ENCODE data around the gene TRIM7. TPM values are rescaled to one million over a fixed set of nuclear protein-coding genes. Genes with fewer than 3 reads are reported as not detected.

TRIM7 gene
- total RNA-seq, 1 donor from 2014 or later: 2.7 TPM

DNA sequence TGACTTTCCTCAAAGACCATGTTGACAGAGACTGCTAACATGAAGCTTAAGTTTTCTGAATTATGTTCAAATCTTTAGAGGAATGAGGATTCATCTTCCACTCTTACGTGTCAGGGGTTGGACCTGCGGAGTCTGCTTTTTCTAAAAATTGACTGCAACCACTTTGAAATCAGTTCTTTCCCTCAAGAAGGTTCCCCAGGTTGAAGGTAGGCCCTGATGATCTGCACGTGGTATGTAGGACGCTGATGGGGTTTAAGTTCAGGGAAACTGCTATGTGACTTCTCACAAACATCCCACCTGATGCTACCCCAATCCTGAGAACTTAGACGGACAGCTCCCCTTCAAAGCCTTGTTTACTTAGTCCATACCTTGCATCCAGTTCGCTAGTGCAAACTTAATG lies 31.5 kb upstream of the TRIM7 start:
- intact Hi-C loops (cut with micrococcal nuclease): no loop called here
- no peaks in the 10 kb centered on the region for H3K27me3 Mint-ChIP-seq
- H3K4me3 Mint-ChIP-seq: no peak overlapping the region
- H3K36me3 Mint-ChIP-seq (ENCODE audit: low read depth): peaks cover 84% of the 10 kb centered on the region
- no peak overlapping the region for H3K27ac Mint-ChIP-seq
- peaks cover 33% of the 10 kb centered on the region for H3K4me1 Mint-ChIP-seq
- DNase-seq: no peak
- H3K9me3 Mint-ChIP-seq: no peaks in the 10 kb centered on the region

DNA sequence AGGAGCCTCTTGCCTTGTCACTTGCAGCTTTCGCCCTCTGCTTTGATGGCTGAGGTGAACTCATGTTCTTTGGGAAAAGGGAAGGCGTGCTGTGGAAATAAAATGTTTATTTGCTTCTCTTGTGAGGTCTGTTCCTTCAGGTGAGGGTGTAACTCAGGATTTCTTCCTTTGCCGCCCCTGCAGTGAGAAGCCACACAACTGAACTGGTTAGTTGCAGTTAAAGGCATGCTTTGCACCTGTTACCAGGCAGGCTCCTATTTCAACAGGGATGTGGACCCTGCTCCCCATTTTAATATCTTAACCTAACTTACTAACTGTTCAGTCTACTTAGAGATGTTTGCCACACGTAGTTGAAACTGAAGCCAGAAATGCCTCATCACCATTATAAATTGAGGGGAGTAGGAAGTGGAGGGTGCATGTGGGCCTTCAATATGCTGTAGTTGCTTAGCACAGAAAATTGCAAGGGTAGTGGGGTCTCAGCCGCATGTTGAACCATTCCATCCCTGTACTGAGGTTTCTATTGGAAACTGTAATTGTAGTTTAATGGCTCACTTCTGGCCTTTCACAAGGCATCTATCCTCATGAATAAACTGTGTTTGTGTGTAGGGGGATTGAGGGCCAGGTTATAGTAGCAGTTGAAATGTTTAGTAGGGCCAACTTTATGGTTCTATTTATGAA lies 30.8 kb upstream of the TRIM7 start:
- Mint-ChIP-seq H3K9me3 (no peaks in the 10 kb centered on the region), H3K4me1 (peaks cover 29% of the 10 kb centered on the region), H3K27ac (no peak overlapping the region), H3K4me3 (no peak overlapping the region), H3K27me3 (no peaks in the 10 kb centered on the region), H3K36me3 (ENCODE audit: low read depth) (peaks cover 82% of the 10 kb centered on the region)
- intact Hi-C loops (cut with micrococcal nuclease): no loop called here
- no peak for DNase-seq

DNA sequence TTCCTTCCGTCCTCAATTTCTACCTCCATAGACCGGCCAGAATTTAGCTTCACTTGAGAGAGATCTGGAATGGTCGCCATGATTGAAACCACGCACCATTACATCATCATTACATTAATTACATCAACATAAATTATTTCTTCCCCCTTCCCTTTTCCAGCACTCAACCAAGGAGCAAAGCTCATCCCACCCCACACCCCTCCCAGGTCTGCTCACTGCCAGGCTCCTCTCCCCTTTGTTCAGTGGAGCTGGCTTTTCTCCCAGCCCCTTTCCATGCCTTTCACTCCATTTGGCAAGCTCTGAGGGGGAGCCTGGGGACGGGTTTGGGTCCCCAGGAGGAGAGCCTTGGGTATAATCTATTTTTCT lies 30.3 kb upstream of the TRIM7 start:
- Mint-ChIP-seq H3K27ac (peak overlapping the region; percentile 10), H3K4me1 (peaks cover 31% of the 10 kb centered on the region), H3K9me3 (no peaks in the 10 kb centered on the region), H3K27me3 (no peaks in the 10 kb centered on the region), H3K36me3 (ENCODE audit: low read depth) (peaks cover 81% of the 10 kb centered on the region), H3K4me3 (no peak overlapping the region)
- intact Hi-C loops (cut with micrococcal nuclease): no loop called here
- DNase-seq: no peak

DNA sequence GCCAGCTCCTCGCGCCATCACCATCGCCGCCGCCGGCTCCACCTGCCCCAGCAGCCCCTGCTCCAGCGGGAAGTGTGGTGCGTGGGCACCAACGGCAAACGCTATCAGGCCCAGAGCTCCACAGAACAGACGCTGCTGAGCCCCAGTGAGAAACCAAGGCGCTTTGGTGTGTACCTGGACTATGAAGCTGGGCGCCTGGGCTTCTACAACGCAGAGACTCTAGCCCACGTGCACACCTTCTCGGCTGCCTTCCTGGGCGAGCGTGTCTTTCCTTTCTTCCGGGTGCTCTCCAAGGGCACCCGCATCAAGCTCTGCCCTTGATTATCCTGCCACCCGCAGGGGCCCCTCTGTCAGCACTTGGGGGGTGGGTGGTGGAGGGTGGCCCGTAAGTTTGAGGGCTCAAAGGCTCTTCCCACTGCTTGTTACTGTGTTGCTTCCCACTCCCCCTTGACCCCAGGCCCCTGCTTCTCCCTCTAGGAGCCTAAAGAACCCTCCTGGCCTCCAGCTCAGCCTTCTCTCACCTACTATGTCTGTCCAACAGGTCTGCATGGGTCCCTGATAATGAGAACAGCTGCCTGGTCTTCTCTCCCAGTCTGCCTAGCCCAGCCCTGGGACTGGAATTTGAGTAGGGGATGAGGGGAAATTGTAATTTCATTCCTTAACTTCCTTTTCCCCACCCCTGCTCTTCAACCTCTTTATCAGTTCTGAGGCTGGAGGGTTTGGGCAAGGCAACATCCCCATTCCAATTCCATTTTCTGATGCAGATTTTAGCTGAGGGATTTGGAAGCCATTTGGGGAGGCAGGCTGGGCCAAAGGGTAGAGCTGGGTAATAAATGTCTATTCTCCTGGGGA lies 29.7 kb upstream of the TRIM7 start:
- peaks cover 82% of the 10 kb centered on the region for H3K36me3 Mint-ChIP-seq (ENCODE audit: low read depth)
- H3K27ac Mint-ChIP-seq: peak overlapping the region; percentile 10
- no peaks in the 10 kb centered on the region for H3K9me3 Mint-ChIP-seq
- H3K4me3 Mint-ChIP-seq: no peak overlapping the region
- peaks cover 34% of the 10 kb centered on the region for H3K4me1 Mint-ChIP-seq
- DNase-seq: no peak
- H3K27me3 Mint-ChIP-seq: no peaks in the 10 kb centered on the region
- intact Hi-C loops (cut with micrococcal nuclease): no loop called here

DNA sequence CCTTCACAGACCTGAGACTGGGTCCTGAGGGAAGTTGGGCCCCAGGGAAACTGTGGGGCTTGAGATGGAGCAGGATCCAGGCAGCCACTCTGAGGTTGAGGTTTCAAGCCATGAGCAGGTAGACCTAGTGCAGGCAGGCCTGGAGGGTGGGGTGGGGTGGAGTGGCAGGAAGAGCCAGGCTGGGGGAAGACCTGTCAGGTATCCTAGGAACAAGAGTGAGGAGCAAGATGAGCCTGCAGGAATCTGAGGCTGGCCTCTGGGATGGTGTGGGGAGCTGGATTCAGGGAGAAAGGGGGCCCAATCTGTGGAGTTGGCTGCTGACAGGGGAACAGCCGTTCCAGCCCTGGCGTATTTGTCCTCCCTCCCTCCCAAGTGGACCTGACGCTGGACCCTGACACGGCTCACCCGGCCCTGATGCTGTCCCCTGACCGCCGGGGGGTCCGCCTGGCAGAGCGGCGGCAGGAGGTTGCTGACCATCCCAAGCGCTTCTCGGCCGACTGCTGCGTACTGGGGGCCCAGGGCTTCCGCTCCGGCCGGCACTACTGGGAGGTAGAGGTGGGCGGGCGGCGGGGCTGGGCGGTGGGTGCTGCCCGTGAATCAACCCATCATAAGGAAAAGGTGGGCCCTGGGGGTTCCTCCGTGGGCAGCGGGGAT lies 28.9 kb upstream of the TRIM7 start:
- Mint-ChIP-seq H3K4me3 (no peak overlapping the region), H3K27me3 (no peaks in the 10 kb centered on the region), H3K4me1 (peaks cover 37% of the 10 kb centered on the region), H3K27ac (no peak overlapping the region), H3K36me3 (ENCODE audit: low read depth) (peaks cover 81% of the 10 kb centered on the region), H3K9me3 (no peaks in the 10 kb centered on the region)
- intact Hi-C loops (cut with micrococcal nuclease): no loop called here
- DNase-seq: no peak

DNA sequence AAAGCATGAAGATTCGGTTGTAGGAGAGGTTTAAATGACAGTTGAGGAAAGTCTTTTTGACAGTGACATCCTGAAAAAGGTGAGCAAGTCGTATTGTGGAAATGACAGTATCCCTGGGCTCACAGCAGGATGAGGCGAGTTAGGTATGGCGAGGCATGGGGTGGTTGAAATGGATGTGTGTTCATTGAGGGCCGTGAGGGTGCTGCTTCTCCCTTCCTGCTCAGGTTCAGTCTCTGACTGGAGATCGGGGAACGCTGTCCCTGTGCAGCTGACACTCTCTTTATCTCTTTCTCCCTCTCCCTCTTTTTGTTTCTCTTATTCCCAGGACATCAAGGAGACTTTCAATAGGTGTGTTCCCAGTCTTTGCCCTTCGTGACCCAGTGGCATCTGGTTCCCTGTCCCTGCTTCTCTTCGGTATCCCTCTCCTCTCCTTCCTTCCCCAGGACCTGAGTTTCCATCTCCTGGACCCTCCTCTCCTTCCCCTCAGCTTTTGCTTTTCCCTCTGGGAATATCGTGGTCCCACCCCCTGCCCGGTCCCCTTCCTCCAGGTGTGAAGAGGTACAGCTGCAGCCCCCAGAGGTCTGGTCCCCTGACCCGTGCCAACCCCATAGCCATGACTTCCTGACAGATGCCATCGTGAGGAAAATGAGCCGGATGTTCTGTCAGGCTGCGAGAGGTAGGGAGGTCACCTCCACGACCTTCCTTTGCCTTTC lies 28.2 kb upstream of the TRIM7 start:
- Mint-ChIP-seq H3K27ac (no peak overlapping the region), H3K36me3 (ENCODE audit: low read depth) (peaks cover 74% of the 10 kb centered on the region), H3K9me3 (no peaks in the 10 kb centered on the region), H3K4me3 (no peak overlapping the region), H3K27me3 (no peaks in the 10 kb centered on the region), H3K4me1 (peaks cover 33% of the 10 kb centered on the region)
- intact Hi-C loops (cut with micrococcal nuclease): no loop called here
- no peak for DNase-seq

DNA sequence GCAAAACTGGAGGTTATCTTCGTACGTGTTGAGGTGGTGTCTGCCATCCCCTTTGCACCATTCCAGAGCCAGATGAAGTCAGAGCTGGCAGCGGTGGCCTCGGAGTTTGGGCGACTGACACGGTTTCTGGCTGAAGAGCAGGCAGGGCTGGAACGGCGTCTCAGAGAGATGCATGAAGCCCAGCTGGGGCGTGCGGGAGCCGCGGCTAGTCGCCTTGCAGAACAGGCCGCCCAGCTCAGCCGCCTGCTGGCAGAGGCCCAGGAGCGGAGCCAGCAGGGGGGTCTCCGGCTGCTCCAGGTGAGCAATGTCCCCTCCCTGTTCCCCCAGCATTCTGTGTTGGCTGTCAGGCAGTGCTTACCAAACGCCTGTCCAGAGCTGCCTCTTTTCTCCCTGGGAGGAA lies 27.6 kb upstream of the TRIM7 start:
- no peaks in the 10 kb centered on the region for H3K27me3 Mint-ChIP-seq
- H3K36me3 Mint-ChIP-seq (ENCODE audit: low read depth): peaks cover 68% of the 10 kb centered on the region
- H3K4me1 Mint-ChIP-seq: peaks cover 28% of the 10 kb centered on the region
- intact Hi-C loops (cut with micrococcal nuclease): no loop called here
- no peaks in the 10 kb centered on the region for H3K9me3 Mint-ChIP-seq
- no peak overlapping the region for H3K27ac Mint-ChIP-seq
- no peak for DNase-seq
- H3K4me3 Mint-ChIP-seq: no peak overlapping the region

DNA sequence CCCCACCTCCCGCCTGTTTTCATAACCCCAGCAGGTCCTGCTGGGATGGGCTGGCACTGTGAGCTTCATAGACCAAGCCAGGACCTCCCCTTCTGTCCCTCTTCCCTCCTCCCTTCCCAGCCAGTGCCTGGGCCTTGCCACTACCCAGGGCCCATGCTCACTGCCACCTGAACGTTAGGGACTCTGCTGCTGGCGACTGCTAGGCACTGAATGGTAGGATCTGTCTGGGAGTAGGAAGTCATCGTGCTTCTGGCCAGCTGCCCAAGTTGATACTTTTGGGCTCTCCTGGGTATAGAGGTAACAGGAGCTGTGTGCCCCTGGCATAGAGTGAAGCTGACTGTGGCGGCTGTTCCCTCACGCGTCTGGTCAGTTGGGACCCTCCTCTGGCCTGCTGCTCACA lies 26.4 kb upstream of the TRIM7 start:
- Mint-ChIP-seq H3K9me3 (no peaks in the 10 kb centered on the region), H3K36me3 (ENCODE audit: low read depth) (peaks cover 56% of the 10 kb centered on the region), H3K27ac (no peak overlapping the region), H3K4me1 (peaks cover 23% of the 10 kb centered on the region), H3K4me3 (no peak overlapping the region), H3K27me3 (no peaks in the 10 kb centered on the region)
- intact Hi-C loops (cut with micrococcal nuclease): no loop called here
- no peak for DNase-seq

DNA sequence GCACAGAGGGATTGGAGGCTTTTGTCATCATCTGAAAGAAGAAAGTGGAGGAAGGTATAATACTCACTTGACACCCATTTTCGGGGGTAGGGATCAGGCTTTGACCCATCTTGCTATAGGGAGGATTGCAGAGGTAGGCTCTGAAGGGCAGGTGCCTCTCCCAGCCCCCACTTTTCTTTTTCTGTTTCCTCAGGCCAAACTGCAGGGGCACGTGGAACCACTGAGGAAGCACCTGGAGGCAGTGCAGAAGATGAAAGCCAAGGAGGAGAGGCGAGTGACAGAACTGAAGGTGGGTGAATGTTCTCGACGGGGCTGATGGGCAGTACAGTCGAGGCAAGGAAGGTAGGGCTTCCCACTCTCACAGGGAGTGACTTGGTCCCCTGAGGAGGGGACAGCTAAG lies 25.6 kb upstream of the TRIM7 start:
- no peaks in the 10 kb centered on the region for H3K9me3 Mint-ChIP-seq
- H3K36me3 Mint-ChIP-seq (ENCODE audit: low read depth): peaks cover 49% of the 10 kb centered on the region
- no peak for DNase-seq
- intact Hi-C loops (cut with micrococcal nuclease): no loop called here
- peaks cover 28% of the 10 kb centered on the region for H3K4me1 Mint-ChIP-seq
- no peaks in the 10 kb centered on the region for H3K27me3 Mint-ChIP-seq
- H3K27ac Mint-ChIP-seq: peak overlapping the region; percentile 60
- no peak overlapping the region for H3K4me3 Mint-ChIP-seq

DNA sequence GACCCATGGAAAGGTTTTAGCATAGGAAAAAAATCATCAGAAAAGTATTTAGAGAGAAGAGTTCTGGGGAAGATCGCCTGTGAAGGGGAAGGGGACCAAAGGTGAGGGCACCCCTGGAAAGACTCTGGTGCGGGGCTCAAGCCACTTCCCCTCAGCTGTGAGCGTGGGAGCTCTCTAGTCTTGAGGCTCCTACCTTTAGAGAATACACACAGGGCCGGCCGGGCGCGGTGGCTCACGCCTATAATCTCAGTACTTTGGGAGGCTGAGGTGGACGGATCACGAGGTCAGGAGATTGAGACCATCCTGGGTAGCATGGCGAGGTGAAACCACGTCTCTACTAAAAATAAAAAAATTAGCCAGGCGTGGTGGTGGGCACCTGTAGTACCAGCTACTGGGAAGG lies 25.0 kb upstream of the TRIM7 start:
- H3K4me1 Mint-ChIP-seq: peaks cover 30% of the 10 kb centered on the region
- no peak for DNase-seq
- H3K36me3 Mint-ChIP-seq (ENCODE audit: low read depth): peaks cover 43% of the 10 kb centered on the region
- no peaks in the 10 kb centered on the region for H3K27me3 Mint-ChIP-seq
- H3K27ac Mint-ChIP-seq: peak overlapping the region; percentile 36
- H3K4me3 Mint-ChIP-seq: no peak overlapping the region
- intact Hi-C loops (cut with micrococcal nuclease): no loop called here
- H3K9me3 Mint-ChIP-seq: no peaks in the 10 kb centered on the region

DNA sequence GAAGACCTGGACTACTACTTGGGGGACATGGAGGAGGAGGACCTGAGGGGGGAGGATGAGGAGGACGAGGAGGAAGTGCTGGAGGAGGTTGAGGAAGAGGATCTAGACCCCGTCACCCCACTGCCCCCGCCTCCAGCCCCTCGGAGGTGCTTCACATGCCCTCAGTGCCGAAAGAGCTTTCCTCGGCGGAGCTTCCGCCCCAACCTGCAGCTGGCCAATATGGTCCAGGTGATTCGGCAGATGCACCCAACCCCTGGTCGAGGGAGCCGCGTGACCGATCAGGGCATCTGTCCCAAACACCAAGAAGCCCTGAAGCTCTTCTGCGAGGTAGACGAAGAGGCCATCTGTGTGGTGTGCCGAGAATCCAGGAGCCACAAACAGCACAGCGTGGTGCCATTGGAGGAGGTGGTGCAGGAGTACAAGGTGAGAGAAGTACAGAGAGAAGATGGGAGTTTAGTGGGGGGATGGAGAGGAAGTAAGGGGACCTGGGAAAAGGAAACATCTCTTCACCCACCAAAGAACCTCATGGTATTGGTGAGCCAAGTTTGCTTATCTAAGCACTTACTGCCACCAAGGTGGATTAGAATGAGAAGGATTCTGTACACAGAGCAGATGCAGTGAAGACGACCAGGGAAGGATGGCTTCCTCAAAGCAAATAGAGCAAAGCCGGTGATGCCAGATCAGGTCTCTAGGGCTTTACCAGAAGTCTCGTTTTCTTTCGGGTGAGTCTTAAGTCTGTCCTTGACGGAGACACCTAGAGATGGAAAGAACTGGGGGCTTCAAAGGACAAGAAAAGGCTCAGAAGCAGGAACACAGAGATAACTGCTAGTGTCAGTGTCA lies 19.6 kb upstream of the TRIM7 start:
- Mint-ChIP-seq H3K27ac (peak overlapping the region; percentile 99), H3K9me3 (peaks cover 5% of the 10 kb centered on the region), H3K4me1 (peaks cover 57% of the 10 kb centered on the region), H3K4me3 (peak overlapping the region; percentile 98), H3K27me3 (peaks cover 5% of the 10 kb centered on the region), H3K36me3 (ENCODE audit: low read depth) (peaks cover 23% of the 10 kb centered on the region)
- DNase-seq: peak; percentile 80
- intact Hi-C loops (cut with micrococcal nuclease): no loop called here

DNA sequence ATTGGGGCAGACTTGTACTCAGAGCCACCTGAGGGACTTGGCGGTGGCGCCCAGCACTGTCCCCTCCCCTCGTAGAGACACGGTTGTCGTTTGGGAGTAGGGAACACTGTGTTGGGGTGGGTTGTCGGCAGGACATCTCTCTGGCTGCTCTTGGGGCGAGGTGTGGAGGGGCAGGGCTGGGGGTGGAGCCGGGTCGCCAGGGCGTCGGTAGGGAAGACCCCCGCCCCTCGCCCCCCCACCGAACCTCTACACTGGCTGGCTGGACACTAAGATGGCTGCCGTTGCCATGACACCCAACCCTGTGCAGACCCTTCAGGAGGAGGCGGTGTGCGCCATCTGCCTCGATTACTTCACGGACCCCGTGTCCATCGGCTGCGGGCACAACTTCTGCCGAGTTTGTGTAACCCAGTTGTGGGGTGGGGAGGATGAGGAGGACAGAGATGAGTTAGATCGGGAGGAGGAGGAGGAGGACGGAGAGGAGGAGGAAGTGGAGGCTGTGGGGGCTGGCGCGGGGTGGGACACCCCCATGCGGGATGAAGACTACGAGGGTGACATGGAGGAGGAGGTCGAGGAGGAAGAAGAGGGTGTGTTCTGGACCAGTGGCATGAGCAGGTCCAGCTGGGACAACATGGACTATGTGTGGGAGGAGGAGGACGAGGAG lies 18.9 kb upstream of the TRIM7 start:
- Mint-ChIP-seq H3K27me3 (peaks cover 5% of the 10 kb centered on the region), H3K4me1 (peaks cover 50% of the 10 kb centered on the region), H3K4me3 (peak overlapping the region; percentile 98), H3K36me3 (ENCODE audit: low read depth) (peaks cover 18% of the 10 kb centered on the region), H3K9me3 (peaks cover 5% of the 10 kb centered on the region), H3K27ac (peak overlapping the region; percentile 99)
- DNase-seq: no peak
- intact Hi-C loops (cut with micrococcal nuclease): loop anchor here (1.0 to 2.0 kb wide), 5 partner anchors 19 to 421 kb away; partner anchors contain the start of genes MGAT1, RACK1 and TRIM52

Measured in activated CD4-positive, alpha-beta T cell treated with anti-CD3 and anti-CD28 coated beads, Interleukin-2, amount 10 ng/mL, durations not matched to agents 24 days and 14 days (primary cell).